ENCODE results near the gene PLAC9.

Gene PLAC9

GRCh38 chr10:80194373-80195045, 62.0 kb downstream of the PLAC9 start:
- no peak for TF ChIP-seq SPI1 (IDR thresholded peaks at IDR 0.05; ENCODE audit: borderline replicate concordance, low read depth)
- no peak for TF ChIP-seq GABPA (IDR thresholded peaks at IDR 0.05; ENCODE audit: low read depth)
- no peak for TF ChIP-seq REST (IDR thresholded peaks at IDR 0.05; ENCODE audit: insufficient replicate concordance, low read depth)
- TF ChIP-seq POLR2AphosphoS5 (IDR thresholded peaks at IDR 0.05; ENCODE audit: low read depth), result no peak
- no peak for TF ChIP-seq CTCF (IDR thresholded peaks at IDR 0.05; ENCODE audit: insufficient read depth, low read length)
- Histone ChIP-seq H3K27ac (replicated peaks) (peak overlapping the region; percentile 22), H3K27me3 (ENCODE audit: insufficient read depth, poor library complexity, severe bottlenecking) (no peaks in the 10 kb centered on the region), H3K4me3 (replicated peaks; ENCODE audit: insufficient read depth, low read length) (no peak overlapping the region)
- no peak for DNase-seq (ENCODE audit: low read depth in 1 of 2, low spot score in 1 of 2)
